ENCODE results near the gene YWHAB. TPM values are rescaled to one million over a fixed set of nuclear protein-coding genes. Genes with fewer than 3 reads are reported as not detected.

YWHAB gene
- total RNA-seq, result 281 TPM

GRCh38 chr20:44885392-44886265, at the start of gene YWHAB:
YWHAB (plus strand) TSS chr20:44885705; CDS start chr20:44901534, 15,829 bp downstream.

GRCh38 chr20:44909872-44910689, 24.6 kb downstream of the YWHAB start, which contains the start of gene PABPC1L:
PABPC1L (plus strand) TSS chr20:44910060; CDS start chr20:44910144, 84 bp downstream.

Other genes with a start within 250 kb of the YWHAB start
- 1.8 TPM for gene ADA, start 234.0 kb upstream of the YWHAB start, total RNA-seq
- gene CCN5, start 170.3 kb upstream of the YWHAB start, total RNA-seq, result not detected
- not detected for gene KCNK15, start 139.8 kb upstream of the YWHAB start, total RNA-seq
- 48.2 TPM for gene RIMS4, start 75.2 kb upstream of the YWHAB start, total RNA-seq
- gene PABPC1L, start 24.4 kb downstream of the YWHAB start, total RNA-seq, result 8.8 TPM
- gene TOMM34, start 74.7 kb downstream of the YWHAB start, total RNA-seq, result 9.2 TPM
- gene STK4, start 80.8 kb downstream of the YWHAB start, total RNA-seq, result 31.6 TPM
- gene KCNS1, start 215.4 kb downstream of the YWHAB start, total RNA-seq, result 3.0 TPM
- not detected for gene WFDC5, start 229.5 kb downstream of the YWHAB start, total RNA-seq
- not detected for gene WFDC12, start 238.8 kb downstream of the YWHAB start, total RNA-seq

All from diencephalon (tissue), 1 donor.